HG03060 (cell line): Measurements from ENCODE around the gene SAMD3.
"Not testable (repeated sequence)": the region's sequence is repeated elsewhere in the genome, so short reads cannot be mapped to it uniquely, and the experiment has no call there.

Experiments
- ATAC-seq: cut with Tn5 transposase; IDR thresholded peaks from one replicate; pipeline ENCODE4 v1.9.1; 2021; ENCODE audit warnings: low read depth, moderate number of reproducible peaks; ENCODE audit not compliant: unreplicated experiment

The SAMD3 gene, protein sequence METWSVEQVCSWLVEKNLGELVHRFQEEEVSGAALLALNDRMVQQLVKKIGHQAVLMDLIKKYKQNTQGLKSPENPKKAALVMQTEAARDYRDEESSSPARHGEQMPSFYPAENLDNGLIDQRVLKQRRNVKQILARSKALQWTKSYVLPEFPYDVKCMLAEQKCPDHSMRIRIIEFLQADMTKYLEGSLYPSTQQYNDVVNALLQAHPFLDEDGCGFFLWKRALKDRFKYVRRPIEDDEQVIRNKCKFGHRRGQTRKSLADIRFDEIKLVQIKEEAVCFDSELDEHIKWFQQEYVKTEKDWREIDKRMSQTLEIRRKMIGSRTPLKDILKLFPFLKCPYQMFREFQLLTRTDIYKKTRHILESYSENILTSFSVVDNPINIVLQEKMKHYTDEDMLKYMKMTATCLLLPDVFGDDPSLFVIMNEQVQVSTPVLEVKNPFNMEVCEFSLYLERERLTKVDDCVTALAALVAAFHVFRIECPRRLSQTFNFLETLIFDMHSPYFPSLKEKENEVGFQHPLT

DNA sequence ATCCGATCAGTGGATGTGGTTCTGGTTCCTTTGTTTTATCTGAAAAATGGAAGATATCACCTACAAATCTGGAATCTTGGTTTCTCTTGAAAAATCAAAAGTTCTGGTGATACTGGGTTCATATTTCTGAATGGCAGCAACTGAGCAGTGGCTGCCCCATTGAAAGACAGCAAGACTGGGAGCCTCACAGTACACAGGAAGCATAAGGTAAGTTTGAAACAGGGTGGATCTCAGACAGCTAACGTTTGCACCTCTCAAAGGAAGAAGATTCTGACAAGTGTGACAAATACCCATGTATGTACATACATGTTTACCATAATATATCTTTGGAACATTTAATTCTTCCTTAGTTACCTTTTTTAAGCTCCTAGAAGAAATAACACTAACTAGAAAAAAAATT is at the start of gene SAMD3:
Gene SAMD3 (minus strand): TSS at position 177 of the 400 bp plus-strand sequence. CDS start 7,678 bp downstream, outside the sequence.
- ATAC-seq, result no peak

DNA sequence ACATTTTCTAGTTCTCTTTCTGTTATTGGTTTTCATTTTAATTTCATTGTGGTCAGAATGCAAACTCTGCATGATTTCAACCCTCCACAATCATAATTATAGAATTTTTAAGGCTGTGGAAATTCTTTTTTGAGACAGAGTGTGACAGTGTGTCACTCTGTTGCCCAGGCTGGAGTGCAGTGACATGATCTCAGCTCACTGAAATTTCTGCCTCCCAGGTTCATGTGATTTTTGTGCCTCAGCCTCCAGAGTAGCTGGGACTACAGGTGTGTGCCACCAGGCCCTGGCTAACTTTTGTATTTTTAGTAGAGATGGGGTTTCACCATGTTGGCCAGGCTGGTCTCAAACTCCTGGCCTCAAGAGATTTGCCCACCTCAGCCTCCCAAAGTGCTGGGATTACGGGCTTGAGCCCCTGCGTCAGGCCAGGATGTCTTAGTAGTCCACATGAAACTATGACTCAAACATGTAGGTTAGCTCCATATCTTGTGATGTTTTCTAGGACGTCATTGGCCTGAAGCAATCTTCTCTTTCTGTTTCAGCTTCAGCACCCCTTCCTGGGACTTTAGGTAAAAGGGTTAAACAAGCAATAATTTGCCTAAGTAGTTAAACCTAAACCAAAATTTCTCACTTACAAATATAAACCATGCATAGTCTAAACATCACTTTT is 47.4 kb upstream of the SAMD3 start:
- ATAC-seq, result peak; percentile 96

DNA sequence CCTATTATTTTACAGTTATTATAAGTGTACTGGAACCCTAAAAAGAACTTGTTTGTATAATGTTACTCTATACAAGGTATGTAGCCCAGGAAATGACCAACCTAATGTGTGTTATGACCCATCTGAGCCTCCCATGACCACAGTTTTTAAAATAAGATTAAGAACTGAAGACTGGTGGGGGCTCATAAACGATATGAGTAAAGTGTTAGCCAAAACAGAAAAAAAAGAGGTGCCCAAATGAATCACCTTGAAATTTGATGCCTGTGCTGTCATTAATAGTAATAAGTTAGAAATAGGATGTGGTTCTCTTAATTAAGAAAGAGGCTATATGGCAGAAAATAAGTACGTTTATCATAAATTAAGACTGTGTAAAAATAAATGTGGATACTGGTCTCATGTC is 42.8 kb upstream of the SAMD3 start:
- ATAC-seq, result not testable (repeated sequence)

DNA sequence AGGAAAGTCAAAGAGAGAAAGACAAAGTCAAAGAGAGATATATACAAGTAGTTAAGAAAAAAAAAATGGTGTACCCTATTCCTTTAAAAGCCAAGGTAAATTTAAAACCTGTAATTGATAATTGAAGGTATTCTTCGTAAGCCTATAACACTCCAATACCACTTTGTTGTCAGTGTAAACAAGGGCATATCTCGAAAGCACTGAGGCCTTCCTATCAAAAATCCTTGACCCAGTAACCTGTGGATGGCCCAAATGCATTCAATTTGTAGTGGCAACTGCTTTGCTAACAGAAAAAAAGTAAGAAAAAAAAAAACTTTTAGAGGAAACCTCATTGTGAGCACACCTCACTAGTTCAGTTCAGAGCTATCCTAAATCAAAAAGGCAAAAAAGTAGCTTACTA is 39.3 kb upstream of the SAMD3 start:
- no peak for ATAC-seq

DNA sequence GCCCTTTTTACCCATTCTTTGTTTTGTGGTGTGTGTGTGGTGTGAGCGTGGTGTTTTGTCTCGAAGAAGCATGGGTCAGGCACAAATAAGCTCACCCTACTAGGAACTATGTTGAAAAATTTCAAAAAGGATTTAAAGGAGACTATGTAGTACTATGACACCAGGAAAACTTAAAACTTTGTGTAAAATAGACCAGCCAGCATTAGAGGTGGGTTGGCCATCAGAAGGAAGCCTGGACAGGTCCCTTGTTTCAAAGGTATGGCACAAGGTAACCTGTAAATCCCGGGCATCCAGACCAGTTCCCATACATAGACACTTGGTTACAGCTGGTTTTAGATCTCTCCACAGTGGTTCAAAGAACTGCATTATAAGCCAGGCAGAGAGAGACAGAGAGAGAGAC is 38.8 kb upstream of the SAMD3 start:
- ATAC-seq, result not testable (repeated sequence)

DNA sequence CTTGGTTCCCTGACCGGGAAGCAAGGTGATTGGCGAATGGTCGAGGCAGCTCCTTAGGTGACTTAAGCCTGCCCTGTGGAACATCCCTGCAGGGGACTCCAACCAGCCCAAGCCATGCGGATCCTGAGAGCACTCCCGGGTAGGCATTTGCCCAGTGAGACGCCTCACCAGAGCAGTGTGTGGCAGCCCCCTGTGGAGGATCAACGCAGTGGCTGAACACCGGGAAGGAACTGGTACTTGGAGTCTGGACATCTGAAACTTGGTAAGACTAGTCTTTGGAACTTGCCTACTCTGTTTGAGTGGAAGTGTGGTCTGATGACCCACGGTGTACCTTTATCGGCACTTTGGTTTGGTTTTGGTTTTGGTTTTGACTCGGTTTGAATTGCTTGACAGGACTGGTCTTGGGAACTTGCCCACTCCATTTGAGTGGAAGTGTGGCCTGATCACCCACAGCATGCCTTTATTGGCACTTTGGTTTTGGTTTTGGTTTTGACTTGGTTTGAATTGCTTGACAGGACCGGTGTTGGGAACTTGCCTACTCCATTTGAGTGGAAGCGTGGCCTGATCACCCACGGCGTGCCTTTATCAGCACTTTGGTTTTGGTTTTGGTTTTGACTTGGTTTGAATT is 38.0 kb upstream of the SAMD3 start:
- ATAC-seq, result not testable (repeated sequence)

DNA sequence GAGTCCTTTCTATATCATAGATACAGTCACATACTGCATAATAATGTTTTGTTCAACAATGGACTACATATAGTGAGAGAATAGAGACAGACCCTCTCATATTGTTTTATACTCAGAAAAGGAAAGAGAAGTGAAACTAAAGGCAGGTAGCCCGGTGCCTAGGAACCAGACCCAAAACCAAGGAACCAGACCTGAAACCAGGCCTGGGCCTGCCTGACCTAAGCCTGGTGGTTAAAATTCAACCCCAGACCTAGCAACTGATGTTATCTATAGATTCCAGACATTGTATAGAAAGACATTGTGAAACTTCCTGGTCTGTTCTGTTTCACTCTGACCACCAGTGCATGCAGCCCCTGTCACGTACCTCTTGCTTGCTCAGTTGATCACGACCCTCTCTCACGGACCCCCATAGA is 37.3 kb upstream of the SAMD3 start:
- ATAC-seq, result peak; percentile 71

DNA sequence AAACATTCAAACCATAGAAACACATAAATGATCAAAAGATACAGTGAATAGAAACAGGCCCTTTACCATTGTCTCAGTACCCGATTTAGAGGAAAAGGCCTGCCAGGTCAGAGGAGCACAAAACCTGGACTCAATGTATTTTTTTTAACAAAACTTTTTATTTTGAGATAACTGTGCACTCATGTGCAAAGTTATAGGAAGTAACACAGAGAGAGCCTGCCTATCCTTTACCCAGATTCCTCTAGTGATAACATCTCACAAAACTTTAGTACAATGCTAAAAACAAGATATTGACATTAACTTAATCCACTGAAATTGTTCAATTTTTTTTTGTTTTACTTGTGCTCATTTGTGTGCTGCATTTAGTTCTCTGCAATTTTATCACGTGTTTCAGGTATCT is 36.8 kb upstream of the SAMD3 start:
- no peak for ATAC-seq

DNA sequence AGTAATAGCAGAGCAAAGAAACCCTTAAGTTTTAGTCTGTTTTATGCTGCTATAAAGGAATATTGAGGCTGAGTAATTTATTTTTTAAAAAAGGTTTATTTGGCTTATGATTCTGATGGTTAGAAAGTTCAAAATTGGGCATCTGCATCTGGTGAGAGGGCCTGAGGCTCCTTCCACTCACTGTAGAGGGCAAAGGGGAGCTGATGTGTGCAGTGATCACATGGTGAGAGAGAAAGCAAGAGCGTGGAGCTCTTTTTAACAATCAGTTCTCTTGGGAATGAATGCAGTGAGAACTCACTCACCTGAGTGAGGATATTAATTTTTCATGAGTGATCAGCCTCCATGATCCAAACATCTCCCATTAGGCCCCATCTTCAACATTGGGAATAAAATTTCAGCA is 36.4 kb upstream of the SAMD3 start:
- ATAC-seq, result no peak

DNA sequence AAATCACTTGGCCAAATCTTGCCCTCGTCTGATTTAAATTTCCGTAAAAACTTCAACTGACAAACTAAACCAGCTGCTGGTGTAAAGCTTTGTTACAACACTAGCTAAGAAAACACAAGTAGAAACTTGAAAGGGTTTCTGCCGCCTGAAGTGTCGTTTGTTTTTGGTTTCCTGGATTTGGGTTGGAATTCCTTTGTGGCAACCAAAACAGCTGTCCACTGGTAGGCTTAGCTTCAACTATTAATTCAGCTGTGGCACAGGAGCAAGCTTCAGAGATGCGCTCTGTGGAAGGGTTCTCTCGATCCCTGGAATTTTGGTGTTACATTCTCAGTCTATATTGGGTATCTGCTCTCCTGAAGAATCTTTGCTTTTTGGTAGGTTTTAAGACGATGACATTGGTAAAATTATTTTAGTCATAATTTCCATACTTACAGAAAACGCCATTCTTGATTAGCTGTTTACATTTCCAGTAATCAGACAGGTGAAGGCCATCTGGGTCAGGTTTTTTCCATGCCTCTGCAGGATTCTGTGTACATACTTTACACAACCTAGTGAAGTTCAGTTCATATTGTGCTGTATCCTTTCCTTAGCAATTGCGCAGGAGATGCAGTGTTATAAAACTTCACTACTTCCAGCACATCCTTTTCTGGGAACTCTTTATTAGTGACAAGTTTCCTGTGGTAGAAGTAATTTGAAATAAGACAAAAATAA is 29.9 kb upstream of the SAMD3 start:
- no peak for ATAC-seq

DNA sequence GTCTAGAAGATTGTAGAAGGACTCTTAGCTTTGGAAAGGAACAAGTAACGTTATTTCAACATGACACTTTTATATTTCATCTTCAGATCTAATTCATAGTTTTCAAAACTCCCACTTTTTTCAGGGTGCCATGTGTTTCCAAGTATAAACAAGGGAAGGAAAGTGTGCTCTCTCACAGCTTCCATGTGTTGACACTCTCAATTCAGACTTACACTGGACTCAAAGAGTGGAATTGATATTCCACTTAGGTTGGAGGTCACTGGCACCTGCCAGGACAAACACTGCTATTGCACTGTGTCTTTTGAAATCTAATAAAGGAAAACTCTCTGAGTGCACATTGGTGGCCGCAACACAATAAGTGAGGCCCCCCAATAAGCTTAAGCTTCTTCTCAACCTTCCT is 22.5 kb upstream of the SAMD3 start:
- ATAC-seq, result no peak

DNA sequence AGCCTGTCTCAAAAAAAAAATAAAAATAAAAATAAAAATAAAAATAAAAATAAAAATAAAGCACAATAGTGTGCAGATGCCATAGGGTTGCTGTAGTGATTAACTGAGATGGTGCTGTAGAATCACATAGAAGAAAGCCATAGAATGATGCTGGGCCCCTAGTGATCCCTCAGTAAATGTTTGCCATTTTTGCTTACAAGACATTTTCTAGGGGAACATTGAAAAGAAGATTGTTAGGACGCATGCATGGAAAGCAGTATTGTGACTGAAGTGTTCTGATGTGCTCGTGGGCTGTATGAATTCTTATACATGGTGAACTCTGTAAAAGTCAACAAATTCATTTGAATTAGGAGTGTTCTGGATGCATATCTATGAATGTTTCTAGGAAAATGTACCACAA is 22.0 kb upstream of the SAMD3 start:
- ATAC-seq, result no peak

DNA sequence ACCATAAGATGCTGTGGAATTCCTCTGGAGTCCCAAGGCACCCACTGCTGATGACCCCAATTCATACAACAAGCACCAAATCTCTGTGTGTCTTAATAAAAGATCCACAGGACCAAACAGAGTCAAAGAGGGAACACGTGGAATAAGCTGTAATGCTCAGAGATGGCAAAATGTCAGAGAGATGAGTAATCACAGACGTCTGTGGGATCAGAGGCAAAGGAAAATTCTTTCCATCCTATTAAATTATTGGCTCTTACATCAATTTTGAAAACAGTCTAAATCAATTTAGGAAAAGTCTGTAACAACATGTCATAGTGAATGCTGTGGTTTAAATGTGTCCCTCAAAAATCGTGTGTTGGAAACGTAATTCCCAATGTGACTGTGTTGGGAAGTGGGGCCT is 17.5 kb upstream of the SAMD3 start:
- no peak for ATAC-seq

DNA sequence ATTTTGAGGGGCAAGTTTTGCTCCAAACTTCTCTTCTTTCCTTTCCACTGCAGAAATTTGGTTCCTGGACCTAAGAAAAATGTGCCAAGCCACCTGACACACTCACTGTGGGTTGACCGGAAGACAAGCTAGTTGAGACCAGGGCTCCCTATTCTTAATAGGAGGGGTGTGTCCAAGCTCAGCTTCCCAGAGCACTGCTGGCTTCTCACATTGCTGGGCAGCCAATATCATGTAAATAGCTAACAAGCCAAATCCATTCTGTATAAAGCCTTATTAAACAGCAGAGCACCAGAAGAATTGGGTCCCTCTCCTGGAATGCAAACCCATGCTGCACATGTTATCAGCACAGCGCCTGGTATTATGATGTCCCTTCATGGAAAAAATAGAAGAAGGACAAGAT is 17.0 kb upstream of the SAMD3 start:
- ATAC-seq, result no peak

DNA sequence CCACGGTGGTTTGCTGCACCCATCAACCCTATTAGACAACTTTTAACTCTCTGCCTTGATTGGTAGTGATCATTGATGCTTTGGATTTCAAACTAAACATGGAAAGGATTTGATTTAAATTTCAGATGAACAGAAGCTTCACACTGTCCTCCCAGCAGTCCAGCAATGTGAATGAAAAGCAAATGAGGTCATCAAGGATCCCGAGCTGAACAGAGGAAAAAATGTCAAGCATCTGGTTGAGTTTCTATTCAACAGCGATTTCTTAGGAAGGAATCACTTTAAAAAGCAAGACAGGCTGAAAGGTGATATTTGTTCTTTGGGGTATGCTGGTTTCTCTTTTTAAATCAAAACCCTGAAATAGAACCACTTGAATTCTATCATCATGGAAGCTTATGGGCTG is 10.6 kb upstream of the SAMD3 start:
- ATAC-seq, result no peak

DNA sequence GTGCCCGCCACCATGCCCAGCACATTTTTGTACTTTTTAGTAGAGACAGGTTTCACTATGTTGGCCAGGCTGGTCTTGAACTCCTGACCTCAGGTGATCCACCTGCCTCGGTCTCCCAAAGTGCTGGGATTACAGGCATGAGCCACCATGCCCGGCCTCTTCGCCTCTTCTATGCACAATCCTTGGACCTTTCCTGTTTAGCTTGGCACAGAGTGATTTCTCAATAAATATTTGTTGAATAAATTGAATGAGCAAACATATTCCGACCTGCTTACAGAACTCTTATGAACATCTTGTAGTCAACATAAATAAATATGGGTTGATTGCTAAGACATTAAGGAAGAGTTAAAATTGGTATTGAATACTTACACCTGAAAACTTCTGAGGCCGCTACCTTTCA is 7.8 kb upstream of the SAMD3 start:
- not testable (repeated sequence) for ATAC-seq

DNA sequence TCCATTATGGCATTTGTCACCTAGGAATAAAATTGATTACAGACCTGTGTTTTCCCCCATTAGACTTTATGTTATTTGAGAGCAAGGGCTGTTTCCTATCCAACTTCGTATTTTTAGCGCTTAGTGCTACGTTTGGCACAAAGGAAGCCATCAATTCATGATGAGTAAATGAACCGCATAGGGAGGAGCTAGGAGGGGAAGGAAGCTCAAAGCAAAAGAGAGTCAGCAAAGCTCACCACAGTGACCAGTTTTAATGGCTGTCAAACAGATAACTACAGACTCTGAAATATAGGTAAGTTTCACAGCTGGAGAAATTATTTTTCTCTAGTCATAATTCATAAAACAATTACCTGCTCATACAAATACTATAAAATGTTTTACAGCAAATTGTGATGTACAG is 6.9 kb upstream of the SAMD3 start:
- no peak for ATAC-seq

DNA sequence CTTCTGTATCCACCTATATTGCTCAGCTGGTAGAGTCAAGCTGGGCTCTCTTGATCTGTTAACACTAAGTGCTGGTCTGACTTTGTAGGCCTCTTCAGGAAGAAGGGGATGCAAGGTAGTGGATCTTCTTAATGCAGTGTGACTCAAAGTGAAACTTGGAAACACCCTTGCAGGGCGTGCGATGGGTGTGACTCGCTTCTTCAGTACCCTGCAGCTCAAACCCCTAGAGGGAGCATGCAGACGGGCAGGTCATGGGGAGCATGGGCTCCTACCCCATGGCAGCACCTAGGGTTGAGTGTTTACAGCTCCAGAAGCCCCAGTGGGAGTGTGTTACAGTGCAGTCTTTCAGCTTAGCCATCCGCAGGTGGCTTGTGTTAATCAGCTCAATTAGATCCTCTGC is 757 bp upstream of the SAMD3 start:
- peak; percentile 99 for ATAC-seq

DNA sequence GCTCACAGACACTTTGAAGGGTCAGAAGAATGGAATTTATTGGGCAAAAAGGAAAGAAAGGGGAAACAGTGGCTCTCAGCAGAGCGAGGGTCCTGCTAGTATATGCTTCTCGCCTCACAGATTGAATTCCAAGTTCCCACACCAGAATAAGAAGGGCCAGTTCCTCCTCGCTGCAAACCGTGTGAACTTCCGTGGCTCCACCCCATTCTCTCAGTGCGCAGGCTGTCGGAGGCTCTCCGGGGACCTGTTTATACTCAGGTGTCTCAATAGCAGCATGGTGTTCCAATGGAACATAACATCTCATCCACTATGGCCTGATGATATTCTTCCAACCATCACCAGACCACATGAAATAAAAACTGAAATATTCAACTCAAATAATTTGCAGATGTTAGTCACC is 4.6 kb downstream of the SAMD3 start:
- no peak for ATAC-seq

DNA sequence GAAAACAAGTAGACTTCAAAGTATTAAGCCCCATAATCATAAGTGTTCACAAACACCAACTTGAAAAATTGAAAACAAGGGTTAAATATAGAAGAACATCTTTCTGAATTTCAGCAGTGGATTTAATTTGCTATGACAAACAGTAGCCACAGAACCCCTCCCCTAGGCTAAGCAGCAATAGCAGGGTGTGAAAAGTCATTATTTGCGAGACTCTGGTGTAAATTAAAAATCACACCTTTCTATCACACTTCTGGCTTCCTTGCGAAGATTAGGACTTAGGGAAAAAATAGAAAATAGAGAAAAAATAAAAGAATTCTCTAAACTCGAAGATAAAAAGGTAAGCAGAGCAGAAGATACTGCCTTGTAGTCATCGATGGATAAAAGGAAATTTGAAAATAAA is 6.1 kb downstream of the SAMD3 start:
- ATAC-seq, result no peak

DNA sequence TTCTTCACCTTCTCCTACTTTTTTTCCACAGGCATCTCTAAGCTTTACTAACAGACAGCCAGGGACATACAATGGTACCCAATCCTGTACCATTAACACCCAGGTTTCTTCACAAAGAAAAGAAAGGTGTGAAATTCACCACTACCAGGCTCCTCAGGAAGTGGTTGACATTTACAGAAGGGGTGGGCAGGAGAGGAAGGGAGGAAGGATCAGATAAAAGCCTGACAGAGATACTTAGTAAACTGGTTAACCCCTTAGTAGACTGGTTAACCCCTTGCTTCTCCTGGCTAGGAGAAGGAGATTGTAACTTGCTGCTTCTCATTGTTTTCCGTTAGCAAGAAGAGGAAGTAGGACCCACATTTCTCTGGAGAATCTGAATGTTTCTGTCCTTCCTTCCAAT is 7.2 kb downstream of the SAMD3 start:
- ATAC-seq, result no peak
